Osteoblast (primary cell): ENCODE data around the gene PCDHA10. TPM values are rescaled to one million over a fixed set of nuclear protein-coding genes. Genes with fewer than 3 reads are reported as not detected.
"Not testable (repeated sequence)": the region's sequence is repeated elsewhere in the genome, so short reads cannot be mapped to it uniquely, and the experiment has no call there.

Source experiments
- DNase-seq: peaks from one replicate; pipeline ENCODE4 v3.0.0; 2011; ENCODE audit warnings: low spot score, mixed read lengths; ENCODE audit not compliant: insufficient read length; ENCODE audit errors: missing footprints
- H2AFZ ChIP-seq: 2 replicates; pipeline ENCODE4 v1.6.0; 2011; ENCODE audit warnings: mild to moderate bottlenecking, low read length
- H3K27ac ChIP-seq: 2 replicates; pipeline ENCODE4 v1.5.1; 2011; ENCODE audit warnings: mild to moderate bottlenecking, low read depth, low read length, moderate library complexity
- H3K27me3 ChIP-seq: 2 replicates; pipeline ENCODE4 v1.6.0; 2012; ENCODE audit warnings: mild to moderate bottlenecking, control low read depth, inconsistent platforms, low read length, moderate library complexity; ENCODE audit not compliant: insufficient read depth
- H3K36me3 ChIP-seq: 2 replicates; pipeline ENCODE4 v1.5.1; 2011; ENCODE audit warnings: mild to moderate bottlenecking, low read length, control low read depth, moderate library complexity; ENCODE audit not compliant: insufficient read depth
- H3K4me1 ChIP-seq: 2 replicates; pipeline ENCODE4 v1.5.1; 2011; ENCODE audit warnings: mild to moderate bottlenecking, low read length, control low read depth, moderate library complexity; ENCODE audit not compliant: insufficient read depth
- H3K4me2 ChIP-seq: 2 replicates; pipeline ENCODE4 v1.6.0; 2011; ENCODE audit warnings: mild to moderate bottlenecking, low read length; ENCODE audit not compliant: insufficient read depth
- H3K4me3 ChIP-seq: fragments of 200-600 bp; sonication (generic); 3 replicates; pipeline ENCODE4 v1.5.1; 2012; ENCODE audit warnings: mild to moderate bottlenecking, low read length, inconsistent platforms; ENCODE audit not compliant: insufficient read depth
- H3K79me2 ChIP-seq: 2 replicates; pipeline ENCODE4 v1.6.0; 2012; ENCODE audit warnings: mild to moderate bottlenecking, low read length, control low read depth, inconsistent platforms; ENCODE audit not compliant: insufficient read depth
- H3K9me3 ChIP-seq: 2 replicates; pipeline ENCODE4 v1.5.1; 2011; ENCODE audit warnings: low read depth, low read length, control low read depth
- H4K20me1 ChIP-seq: 2 replicates; pipeline ENCODE4 v1.6.0; 2012; ENCODE audit warnings: mild to moderate bottlenecking, low read length, control low read depth; ENCODE audit not compliant: insufficient read depth
- CTCF ChIP-seq: IDR thresholded peaks from 2 replicates; pipeline ENCODE4 v1.5.1; 2011; ENCODE audit warnings: mild to moderate bottlenecking, low read depth, low read length, moderate library complexity; ENCODE audit errors: extremely low read depth
- total RNA-seq: library from RNA; depleted of rRNA; stranded (reverse); fragments of >200 nt; gene quantifications from 2 replicates; pipeline ENCODE4 v1.2.3, GENCODE V29; 2012

Gene PCDHA10
- total RNA-seq, 1 donor, result 0.36 TPM

- Histone ChIP-seq H3K27me3 (no peaks in the 10 kb centered on the region), H2AFZ (no peak overlapping the region), H3K79me2 (no peaks in the 10 kb centered on the region), H3K27ac (no peak overlapping the region), H3K4me1 (no peaks in the 10 kb centered on the region), H4K20me1 (no peaks in the 10 kb centered on the region), H3K4me3 (no peak overlapping the region), H3K9me3 (no peaks in the 10 kb centered on the region), H3K36me3 (no peaks in the 10 kb centered on the region), H3K4me2 (no peak overlapping the region)
- no peak for TF ChIP-seq CTCF
- no peak for DNase-seq
Observed at GRCh38 chr5:140823475-140823874, 32.2 kb upstream of the PCDHA10 start.

- H3K4me3 ChIP-seq, result peak within 1 kb of the TSS; percentile 41
- H3K4me1 ChIP-seq, result no peaks in the 10 kb centered on the region
- no peak for TF ChIP-seq CTCF
- H3K4me2 ChIP-seq, result no peak within 1 kb of the TSS
- no peak within 1 kb of the TSS for H3K27ac ChIP-seq
- no peaks in the 10 kb centered on the region for H3K36me3 ChIP-seq
- H4K20me1 ChIP-seq, result no peaks in the 10 kb centered on the region
- no peak for DNase-seq
- H2AFZ ChIP-seq, result no peak within 1 kb of the TSS
- no peaks in the 10 kb centered on the region for H3K9me3 ChIP-seq
- H3K27me3 ChIP-seq, result no peaks in the 10 kb centered on the region
- no peaks in the 10 kb centered on the region for H3K79me2 ChIP-seq
Observed at GRCh38 chr5:140827704-140828361, 27.9 kb upstream of the PCDHA10 start, which contains the start of gene PCDHA6. Gene PCDHA6, plus strand, starts transcription at chr5:140827960. Its CDS starts 132 bp downstream, at chr5:140828092.

GRCh38 chr5:140828362-140828737 lies 27.3 kb upstream of the PCDHA10 start:
- no peaks in the 10 kb centered on the region for H3K36me3 ChIP-seq
- peak overlapping the region; percentile 41 for H3K4me3 ChIP-seq
- no peak overlapping the region for H3K27ac ChIP-seq
- no peak overlapping the region for H3K4me2 ChIP-seq
- no peak for TF ChIP-seq CTCF
- H2AFZ ChIP-seq, result no peak overlapping the region
- no peaks in the 10 kb centered on the region for H3K4me1 ChIP-seq
- no peak for DNase-seq
- no peaks in the 10 kb centered on the region for H4K20me1 ChIP-seq
- H3K79me2 ChIP-seq, result no peaks in the 10 kb centered on the region
- H3K27me3 ChIP-seq, result no peaks in the 10 kb centered on the region
- no peaks in the 10 kb centered on the region for H3K9me3 ChIP-seq

DNA sequence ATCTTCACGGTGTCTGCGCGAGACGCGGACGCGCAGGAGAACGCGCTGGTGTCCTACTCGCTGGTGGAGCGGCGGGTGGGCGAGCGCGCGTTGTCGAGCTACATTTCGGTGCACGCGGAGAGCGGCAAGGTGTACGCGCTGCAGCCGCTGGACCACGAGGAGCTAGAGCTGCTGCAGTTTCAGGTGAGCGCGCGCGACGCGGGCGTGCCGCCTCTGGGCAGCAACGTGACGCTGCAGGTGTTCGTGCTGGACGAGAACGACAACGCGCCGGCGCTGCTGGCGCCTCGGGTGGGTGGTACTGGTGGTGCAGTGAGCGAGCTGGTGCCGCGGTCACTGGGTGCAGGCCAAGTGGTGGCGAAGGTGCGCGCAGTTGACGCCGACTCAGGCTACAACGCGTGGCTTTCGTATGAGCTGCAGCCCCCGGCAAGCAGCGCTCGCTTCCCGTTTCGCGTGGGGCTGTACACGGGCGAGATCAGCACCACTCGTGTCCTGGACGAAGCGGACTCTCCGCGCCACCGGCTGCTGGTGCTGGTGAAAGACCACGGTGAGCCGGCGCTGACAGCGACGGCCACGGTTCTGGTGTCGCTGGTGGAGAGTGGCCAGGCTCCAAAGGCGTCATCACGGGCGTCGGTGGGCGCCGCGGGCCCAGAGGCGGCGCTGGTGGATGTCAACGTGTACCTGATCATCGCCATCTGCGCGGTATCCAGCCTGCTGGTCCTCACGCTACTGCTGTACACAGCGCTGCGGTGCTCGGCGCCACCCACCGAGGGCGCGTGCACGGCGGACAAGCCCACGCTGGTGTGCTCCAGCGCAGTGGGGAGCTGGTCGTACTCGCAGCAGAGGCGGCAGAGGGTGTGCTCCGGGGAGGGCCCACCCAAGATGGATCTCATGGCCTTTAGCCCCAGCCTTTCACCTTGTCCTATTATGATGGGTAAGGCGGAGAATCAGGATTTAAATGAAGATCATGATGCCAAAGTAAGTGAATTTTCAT lies 25.9 kb upstream of the PCDHA10 start:
- H3K4me3 ChIP-seq, DNase-seq, H3K9me3 ChIP-seq, H3K4me1 ChIP-seq, H3K36me3 ChIP-seq, H3K4me2 ChIP-seq, H3K27me3 ChIP-seq, H4K20me1 ChIP-seq, H3K79me2 ChIP-seq, H2AFZ ChIP-seq, H3K27ac ChIP-seq: not testable (repeated sequence)
